Hepatocyte (in vitro differentiated cells): ENCODE results near the gene OSGIN1.

Experiments
- CTCF ChIP-seq: fragments of 200-600 bp; sonication (generic); IDR thresholded peaks from 2 replicates; pipeline ENCODE4 v1.5.1; 2016; ENCODE audit warnings: antibody characterized with exemption, mild to moderate bottlenecking; ENCODE audit not compliant: poor library complexity
- EZH2 ChIP-seq: fragments of 200-600 bp; sonication (generic); IDR thresholded peaks from 2 replicates; pipeline ENCODE4 v1.6.1; 2016; ENCODE audit warnings: antibody characterized with exemption, mild to moderate bottlenecking, borderline replicate concordance

- no peak for TF ChIP-seq CTCF
- TF ChIP-seq EZH2: no peak
Observed at GRCh38 chr16:83924686-83925085, 28.4 kb upstream of the OSGIN1 start.
